ENCODE results near the gene ELF1. TPM values are rescaled to one million over a fixed set of nuclear protein-coding genes. Genes with fewer than 3 reads are reported as not detected.
A peak's percentile ranks its signal among the peaks of the same experiment; 100 is the strongest.
"Not testable (repeated sequence)": the region's sequence is repeated elsewhere in the genome, so short reads cannot be mapped to it uniquely, and the experiment has no call there.

ELF1 gene
- total RNA-seq, 4 donors from 2014 or later = 38.0 to 123 (median 105) TPM

DNA sequence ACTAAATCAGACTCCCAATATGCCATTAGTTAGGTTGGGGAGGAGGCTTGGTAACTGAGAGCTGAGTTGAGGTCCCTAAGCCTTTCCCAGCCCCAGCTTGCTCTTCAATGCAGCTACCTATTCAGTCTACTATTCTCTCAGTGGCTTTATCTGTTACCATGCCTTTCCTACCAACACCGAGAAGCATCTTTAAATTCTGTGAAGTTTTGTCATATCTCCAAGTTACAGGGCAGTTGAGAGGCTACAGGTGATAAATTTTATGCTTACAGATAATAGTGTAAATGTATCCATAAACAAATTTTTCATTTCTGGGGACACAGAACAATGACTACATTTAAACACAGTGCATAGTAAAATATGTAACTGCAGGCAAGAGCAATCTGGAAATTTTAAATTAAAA lies 110.6 kb downstream of the ELF1 start:
- no peak for DNase-seq
- TF ChIP-seq POLR2A (IDR thresholded peaks at IDR 0.05) (no peak), EP300 (IDR thresholded peaks at IDR 0.05; ENCODE audit: low read depth) (no peak), POLR2AphosphoS5 (IDR thresholded peaks at IDR 0.05) (no peak)
- TF ChIP-seq, protein P1, sequence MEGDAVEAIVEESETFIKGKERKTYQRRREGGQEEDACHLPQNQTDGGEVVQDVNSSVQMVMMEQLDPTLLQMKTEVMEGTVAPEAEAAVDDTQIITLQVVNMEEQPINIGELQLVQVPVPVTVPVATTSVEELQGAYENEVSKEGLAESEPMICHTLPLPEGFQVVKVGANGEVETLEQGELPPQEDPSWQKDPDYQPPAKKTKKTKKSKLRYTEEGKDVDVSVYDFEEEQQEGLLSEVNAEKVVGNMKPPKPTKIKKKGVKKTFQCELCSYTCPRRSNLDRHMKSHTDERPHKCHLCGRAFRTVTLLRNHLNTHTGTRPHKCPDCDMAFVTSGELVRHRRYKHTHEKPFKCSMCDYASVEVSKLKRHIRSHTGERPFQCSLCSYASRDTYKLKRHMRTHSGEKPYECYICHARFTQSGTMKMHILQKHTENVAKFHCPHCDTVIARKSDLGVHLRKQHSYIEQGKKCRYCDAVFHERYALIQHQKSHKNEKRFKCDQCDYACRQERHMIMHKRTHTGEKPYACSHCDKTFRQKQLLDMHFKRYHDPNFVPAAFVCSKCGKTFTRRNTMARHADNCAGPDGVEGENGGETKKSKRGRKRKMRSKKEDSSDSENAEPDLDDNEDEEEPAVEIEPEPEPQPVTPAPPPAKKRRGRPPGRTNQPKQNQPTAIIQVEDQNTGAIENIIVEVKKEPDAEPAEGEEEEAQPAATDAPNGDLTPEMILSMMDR (IDR thresholded peaks at IDR 0.05) = no peak
- Histone ChIP-seq H3K27me3 (no peaks in the 10 kb centered on the region), H3K9me3 (no peaks in the 10 kb centered on the region), H3K4me1 (peaks cover 0 to 8% (median 0%) of the 10 kb centered on the region in 4 donors), H3K36me3 (no peaks in the 10 kb centered on the region), H3K27ac (no peak overlapping the region), H3K4me3 (no peak overlapping the region)
- intact Hi-C loops (cut with DNase I; ENCODE audit: low total_unique reads) = no loop called here
- in situ Hi-C loops (cut with MboI; ENCODE audit: low pct_ligation_motif_present in 1 of 4, low pct_unique_long_range_greater_than_20kb in 1 of 4, low sequenced_read_pairs in 3 of 4) = no loop called here
- WGBS, 2 donors (ENCODE audit: low coverage in 1 of 2) = 90 to 93% methylated on average over 1 of the region's 1 CpG

GRCh38 chr13:40901032-40901431 lies 118.1 kb downstream of the ELF1 start:
- H3K27me3 ChIP-seq; H3K27ac ChIP-seq; intact Hi-C loops (cut with DNase I; ENCODE audit: low total_unique reads); H3K9me3 ChIP-seq; in situ Hi-C loops (cut with MboI; ENCODE audit: low pct_ligation_motif_present in 1 of 4, low pct_unique_long_range_greater_than_20kb in 1 of 4, low sequenced_read_pairs in 3 of 4); H3K36me3 ChIP-seq; H3K4me3 ChIP-seq; DNase-seq: not testable (repeated sequence)
- WGBS, 2 donors (ENCODE audit: low coverage in 1 of 2) = 98% methylated on average over 10 of the region's 31 CpGs; no CpG with 5 or more reads in 1 of the 2 donors
- peaks cover 0 to 15% (median 12%) of the 10 kb centered on the region in 4 donors for H3K4me1 ChIP-seq

DNA sequence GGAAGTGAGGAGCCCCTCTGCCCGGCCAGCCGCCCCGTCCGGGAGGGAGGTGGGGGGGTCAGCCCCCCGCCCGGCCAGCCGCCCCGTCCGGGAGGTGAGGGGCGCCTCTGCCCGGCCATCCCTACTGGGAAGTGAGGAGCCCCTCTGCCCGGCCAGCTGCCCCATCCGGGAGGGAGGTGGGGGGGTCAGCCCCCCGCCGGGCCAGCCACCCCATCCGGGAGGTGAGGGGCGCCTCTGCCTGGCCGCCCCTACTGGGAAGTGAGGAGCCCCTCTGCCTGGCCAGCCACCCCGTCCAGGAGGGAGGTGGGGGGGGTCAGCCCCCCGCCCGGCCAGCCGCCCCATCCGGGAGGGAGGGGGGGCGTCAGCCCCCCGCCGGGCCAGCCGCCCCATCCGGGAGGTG lies 118.5 kb downstream of the ELF1 start:
- H3K9me3 ChIP-seq; H3K27me3 ChIP-seq; intact Hi-C loops (cut with DNase I; ENCODE audit: low total_unique reads); DNase-seq; H3K27ac ChIP-seq; H3K36me3 ChIP-seq; in situ Hi-C loops (cut with MboI; ENCODE audit: low pct_ligation_motif_present in 1 of 4, low pct_unique_long_range_greater_than_20kb in 1 of 4, low sequenced_read_pairs in 3 of 4); H3K4me3 ChIP-seq: not testable (repeated sequence)
- peaks cover 0 to 15% (median 13%) of the 10 kb centered on the region in 4 donors for H3K4me1 ChIP-seq
- WGBS, 2 donors (ENCODE audit: low coverage in 1 of 2) = no CpG with 5 or more reads among the region's 28 CpGs

DNA sequence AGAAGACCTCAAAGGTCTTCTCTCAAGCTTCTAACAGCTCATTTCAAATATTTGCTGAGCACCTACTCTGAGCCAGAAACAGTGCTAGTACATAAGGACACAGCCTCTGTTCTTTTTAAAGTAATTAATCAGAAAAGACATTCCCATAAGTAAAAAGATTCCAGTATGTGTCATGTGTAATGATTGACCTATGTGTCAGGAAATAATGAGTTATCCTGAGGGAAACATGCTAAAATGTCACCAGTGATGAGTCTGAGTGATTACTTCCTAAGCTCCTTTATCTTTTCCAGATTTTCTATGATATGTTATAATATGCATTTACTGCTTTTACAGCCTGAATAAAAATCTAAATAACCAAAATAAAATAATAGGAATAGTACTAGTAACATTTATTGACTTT lies 122.1 kb downstream of the ELF1 start:
- H3K36me3 ChIP-seq = no peaks in the 10 kb centered on the region
- peak overlapping the region; percentile 66 to 79 (median 70) for H3K27ac ChIP-seq
- H3K4me1 ChIP-seq = peaks cover 0 to 35% (median 22%) of the 10 kb centered on the region in 4 donors
- no peak overlapping the region for H3K4me3 ChIP-seq
- no peaks in the 10 kb centered on the region for H3K27me3 ChIP-seq
- H3K9me3 ChIP-seq = no peaks in the 10 kb centered on the region
- DNase-seq = no peak
- no peak for TF ChIP-seq POLR2A (IDR thresholded peaks at IDR 0.05)
- TF ChIP-seq POLR2AphosphoS5 (IDR thresholded peaks at IDR 0.05) = no peak
- TF ChIP-seq, protein P1 (IDR thresholded peaks at IDR 0.05) = no peak
- no peak for TF ChIP-seq EP300 (IDR thresholded peaks at IDR 0.05; ENCODE audit: low read depth)
- intact Hi-C loops (cut with DNase I; ENCODE audit: low total_unique reads) (no loop called here), in situ Hi-C loops (cut with MboI; ENCODE audit: low pct_ligation_motif_present in 1 of 4, low pct_unique_long_range_greater_than_20kb in 1 of 4, low sequenced_read_pairs in 3 of 4) (no loop called here)

DNA sequence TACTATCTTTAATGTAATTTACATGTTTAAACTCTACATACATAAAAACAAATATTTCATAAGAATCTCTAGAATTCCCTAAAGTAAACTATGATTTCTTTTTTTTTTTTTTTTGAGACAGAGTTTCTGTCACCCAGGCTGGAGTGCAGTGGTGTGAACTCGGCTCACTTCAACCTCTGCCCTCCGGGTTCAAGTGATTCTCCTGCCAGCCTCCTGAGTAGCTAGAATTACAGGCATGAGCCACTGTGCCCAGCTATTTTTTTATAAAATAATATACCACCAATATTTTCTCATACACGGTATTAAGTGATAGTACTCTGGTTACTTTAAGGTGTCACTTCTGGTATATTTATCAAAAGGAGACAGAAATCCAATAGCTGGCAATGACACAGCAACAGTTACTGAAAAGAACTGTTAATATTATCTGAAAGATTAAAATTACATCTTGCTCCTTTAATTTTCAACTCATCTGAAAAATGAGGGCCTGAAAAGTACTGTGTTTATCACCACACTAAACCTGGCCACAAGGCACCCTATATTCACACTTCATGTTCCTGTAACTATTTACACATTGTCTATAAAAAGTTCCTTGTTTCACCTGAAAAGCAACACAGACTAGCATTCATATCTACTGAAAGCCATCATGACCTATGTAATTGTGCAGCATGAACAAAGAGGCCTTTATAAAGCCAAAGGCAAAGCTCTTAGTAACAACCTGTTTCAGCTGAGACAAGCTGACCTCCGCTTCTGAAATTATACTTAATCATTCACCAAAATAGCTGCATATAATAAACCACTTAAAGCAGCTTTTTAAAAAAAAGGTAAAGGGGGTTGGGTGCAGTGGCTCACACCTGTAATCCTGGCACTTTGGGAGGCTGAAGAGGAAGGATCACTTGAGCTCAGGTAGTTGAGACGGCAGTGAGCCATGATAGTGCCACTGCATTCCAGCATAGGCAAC lies 123.6 kb downstream of the ELF1 start:
- TF ChIP-seq EP300 (IDR thresholded peaks at IDR 0.05; ENCODE audit: low read depth) (no peak), POLR2AphosphoS5 (IDR thresholded peaks at IDR 0.05) (peak in 2 of 3 donors; percentile 9 to 45), POLR2A (IDR thresholded peaks at IDR 0.05) (peak; percentile 13)
- TF ChIP-seq, protein P1 (IDR thresholded peaks at IDR 0.05) = peak in 1 of 5 experiments; percentile 27
- Histone ChIP-seq H3K27me3 (no peaks in the 10 kb centered on the region), H3K4me3 (no peak overlapping the region), H3K4me1 (peaks cover 0 to 35% (median 22%) of the 10 kb centered on the region in 4 donors), H3K27ac (peak overlapping the region; percentile 66 to 79 (median 76)), H3K36me3 (no peaks in the 10 kb centered on the region), H3K9me3 (no peaks in the 10 kb centered on the region)
- WGBS, 2 donors (ENCODE audit: low coverage in 1 of 2) = 60 to 66% methylated on average over 4 to 5 of the region's 5 CpGs
- DNase-seq = peak; percentile 41
- intact Hi-C loops (cut with DNase I; ENCODE audit: low total_unique reads) = no loop called here
- in situ Hi-C loops (cut with MboI; ENCODE audit: low pct_ligation_motif_present in 1 of 4, low pct_unique_long_range_greater_than_20kb in 1 of 4, low sequenced_read_pairs in 3 of 4) = no loop called here

DNA sequence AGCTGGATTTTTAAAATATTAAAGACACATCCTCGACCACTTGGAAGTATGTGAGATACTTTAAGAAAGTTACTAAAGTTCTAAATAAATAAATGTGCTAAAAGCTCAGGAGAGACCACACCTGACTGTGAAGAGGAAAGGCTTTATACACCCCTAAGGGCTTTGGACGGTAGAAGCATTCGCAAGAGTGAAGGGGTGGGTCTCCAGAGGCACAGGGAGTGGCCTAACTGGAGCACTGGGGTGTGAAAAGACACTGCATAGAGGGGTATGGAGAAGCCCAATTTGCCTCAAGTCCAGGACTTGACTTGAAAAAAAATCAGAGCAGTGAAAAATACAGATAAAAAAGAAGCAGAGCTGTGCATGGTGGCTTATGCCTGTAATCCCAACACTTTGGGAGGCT lies 125.5 kb downstream of the ELF1 start:
- intact Hi-C loops (cut with DNase I; ENCODE audit: low total_unique reads); H3K4me3 ChIP-seq; H3K36me3 ChIP-seq; H3K9me3 ChIP-seq; in situ Hi-C loops (cut with MboI; ENCODE audit: low pct_ligation_motif_present in 1 of 4, low pct_unique_long_range_greater_than_20kb in 1 of 4, low sequenced_read_pairs in 3 of 4); H3K27me3 ChIP-seq; DNase-seq: not testable (repeated sequence)
- peaks cover 0 to 35% (median 22%) of the 10 kb centered on the region in 4 donors for H3K4me1 ChIP-seq
- 57 to 69% methylated on average over 3 of the region's 3 CpGs for WGBS, 2 donors (ENCODE audit: low coverage in 1 of 2)
- H3K27ac ChIP-seq = peak overlapping the region in 3 of 4 donors; percentile 11 to 44 (median 42)
